Measurements from ENCODE around the gene PTPRM. TPM values are rescaled to one million over a fixed set of nuclear protein-coding genes. Genes with fewer than 3 reads are reported as not detected.

Gene PTPRM
- total and polyA plus RNA-seq, 2 donors (not counting 3 experiments of a cell fraction or from before 2014, with no cell fraction given): 37.4 to 43.7 TPM

- ChIA-PET CTCF (interaction anchor here (0.6 kb wide), 1 partner anchor 12 kb away, joined by 3 read pairs; no protein-coding TSS in a partner anchor), POLR2A (no interaction called here)
- H3K79me2 ChIP-seq (ENCODE audit: control insufficient read depth, insufficient read depth, low read length): no peaks in the 10 kb centered on the region
- H3K4me1 ChIP-seq (ENCODE audit: control insufficient read depth, extremely low read depth, insufficient read depth, low read length): peaks cover 28% of the 10 kb centered on the region
- no peaks in the 10 kb centered on the region for H3K36me3 ChIP-seq (ENCODE audit: control insufficient read depth in 2 of 2, extremely low read depth in 1 of 2, insufficient read depth in 2 of 2, low read length in 2 of 2)
- H4K20me1 ChIP-seq (replicated peaks; ENCODE audit: control insufficient read depth, extremely low read depth, insufficient read depth, low read length): no peaks in the 10 kb centered on the region
- TF ChIP-seq JUN (IDR thresholded peaks at IDR 0.05; ENCODE audit: borderline replicate concordance, insufficient read depth, insufficient read length, low read depth) (no peak), GATA2 (IDR thresholded peaks at IDR 0.05; ENCODE audit: insufficient read depth, insufficient read length, low read depth, low read length) (peak; percentile 83)
- no peaks in the 10 kb centered on the region for H3K9me3 ChIP-seq (replicated peaks; ENCODE audit: control insufficient read depth, insufficient read depth, low read length)
- no peak overlapping the region for H3K9ac ChIP-seq (replicated peaks; ENCODE audit: extremely low read depth, insufficient read depth, low read length)
- FAIRE-seq (no peak), DNase-seq (ENCODE audit: low read depth, low spot score) (peak; percentile 79)
- H3K27me3 ChIP-seq (ENCODE audit: control insufficient read depth in 2 of 2, insufficient read depth in 2 of 2, low read length in 2 of 2): no peaks in the 10 kb centered on the region
- BruUV-seq (replicated peaks): no TSS peak
- H3K4me3 ChIP-seq (replicated peaks in 1 of 3; ENCODE audit: insufficient read depth in 1 of 3, low read depth in 1 of 3, low read length in 3 of 3): no peak overlapping the region
- H3K4me2 ChIP-seq (ENCODE audit: insufficient read depth, low read length): peak overlapping the region; percentile 87
- H3K27ac ChIP-seq (ENCODE audit: insufficient read depth, low read depth, low read length): no peak overlapping the region
- no peaks in the 10 kb centered on the region for H3K9me1 ChIP-seq (replicated peaks; ENCODE audit: control insufficient read depth, extremely low read depth, insufficient read depth, low read length)
- no peak overlapping the region for H2AFZ ChIP-seq (ENCODE audit: low read depth, low read length)
- intact Hi-C loops (cut with micrococcal nuclease): loop anchor here (5.0 to 10.0 kb wide), 2 partner anchors 181 to 374 kb away; partner anchors contain the start of gene PTPRM
- dilution Hi-C loops (cut with MboI; ENCODE audit: extremely low pct_ligation_motif_present, low sequenced_read_pairs): no loop called here
These were observed 181.3 kb downstream of the PTPRM start for GRCh38 chr18:7748251-7749007.

GRCh38 chr18:7749008-7749405, 181.9 kb downstream of the PTPRM start:
- H3K9me1 ChIP-seq (replicated peaks; ENCODE audit: control insufficient read depth, extremely low read depth, insufficient read depth, low read length): no peaks in the 10 kb centered on the region
- no peak for DNase-seq (ENCODE audit: low read depth, low spot score)
- no peak overlapping the region for H3K27ac ChIP-seq (ENCODE audit: insufficient read depth, low read depth, low read length)
- peak overlapping the region; percentile 44 for H2AFZ ChIP-seq (ENCODE audit: low read depth, low read length)
- no peak overlapping the region for H3K4me3 ChIP-seq (replicated peaks in 1 of 3; ENCODE audit: insufficient read depth in 1 of 3, low read depth in 1 of 3, low read length in 3 of 3)
- peaks cover 28% of the 10 kb centered on the region for H3K4me1 ChIP-seq (ENCODE audit: control insufficient read depth, extremely low read depth, insufficient read depth, low read length)
- no peak overlapping the region for H3K9ac ChIP-seq (replicated peaks; ENCODE audit: extremely low read depth, insufficient read depth, low read length)
- H4K20me1 ChIP-seq (replicated peaks; ENCODE audit: control insufficient read depth, extremely low read depth, insufficient read depth, low read length): no peaks in the 10 kb centered on the region
- peak; percentile 64 for FAIRE-seq
- intact Hi-C loops (cut with micrococcal nuclease): loop anchor here (5.0 to 10.0 kb wide), 2 partner anchors 182 to 374 kb away; partner anchors contain the start of gene PTPRM
- H3K9me3 ChIP-seq (replicated peaks; ENCODE audit: control insufficient read depth, insufficient read depth, low read length): no peaks in the 10 kb centered on the region
- no TSS peak for BruUV-seq (replicated peaks)
- H3K79me2 ChIP-seq (ENCODE audit: control insufficient read depth, insufficient read depth, low read length): no peaks in the 10 kb centered on the region
- dilution Hi-C loops (cut with MboI; ENCODE audit: extremely low pct_ligation_motif_present, low sequenced_read_pairs): no loop called here
- H3K36me3 ChIP-seq (ENCODE audit: control insufficient read depth in 2 of 2, extremely low read depth in 1 of 2, insufficient read depth in 2 of 2, low read length in 2 of 2): no peaks in the 10 kb centered on the region
- ChIA-PET CTCF (no interaction called here), POLR2A (no interaction called here)
- H3K4me2 ChIP-seq (ENCODE audit: insufficient read depth, low read length): peak overlapping the region; percentile 87
- TF ChIP-seq GATA2 (IDR thresholded peaks at IDR 0.05; ENCODE audit: insufficient read depth, insufficient read length, low read depth, low read length) (no peak), POLR2A (IDR thresholded peaks at IDR 0.05; ENCODE audit: low read depth, low read length) (no peak), MAX (IDR thresholded peaks at IDR 0.05; ENCODE audit: insufficient read depth, insufficient read length) (no peak), EZH2 (IDR thresholded peaks at IDR 0.05; ENCODE audit: borderline replicate concordance, low read depth, low read length, severe bottlenecking) (no peak), FOS (IDR thresholded peaks at IDR 0.05; ENCODE audit: borderline replicate concordance, insufficient read depth, low read length) (no peak), MYC (IDR thresholded peaks at IDR 0.05; ENCODE audit: low read depth, low read length) (no peak), JUN (IDR thresholded peaks at IDR 0.05; ENCODE audit: borderline replicate concordance, insufficient read depth, insufficient read length, low read depth) (no peak), POLR2AphosphoS5 (IDR thresholded peaks at IDR 0.05; ENCODE audit: insufficient read depth, low read depth, low read length) (no peak), CTCF (IDR thresholded peaks at IDR 0.05; ENCODE audit: extremely low read depth in 1 of 2, insufficient read depth in 1 of 2, low read depth in 1 of 2, low read length in 2 of 2) (no peak)
- no peaks in the 10 kb centered on the region for H3K27me3 ChIP-seq (ENCODE audit: control insufficient read depth in 2 of 2, insufficient read depth in 2 of 2, low read length in 2 of 2)

All from endothelial cell of umbilical vein (primary cell).